ENCODE measurements around the gene ALDH1L1.
"Not testable (repeated sequence)": the region's sequence is repeated elsewhere in the genome, so short reads cannot be mapped to it uniquely, and the experiment has no call there.

Gene ALDH1L1

GRCh38 chr3:126102530-126102951 lies 77.8 kb downstream of the ALDH1L1 start:
- in situ Hi-C loops (cut with HindIII; ENCODE audit: low pct_ligation_motif_present, low pct_unique_long_range_greater_than_20kb, low sequenced_read_pairs): no loop called here
- no peak for DNase-seq

GRCh38 chr3:126102011-126102410 lies 78.4 kb downstream of the ALDH1L1 start:
- DNase-seq: no peak
- in situ Hi-C loops (cut with HindIII; ENCODE audit: low pct_ligation_motif_present, low pct_unique_long_range_greater_than_20kb, low sequenced_read_pairs): no loop called here

GRCh38 chr3:126101521-126101982 lies 78.8 kb downstream of the ALDH1L1 start:
- DNase-seq: no peak
- in situ Hi-C loops (cut with HindIII; ENCODE audit: low pct_ligation_motif_present, low pct_unique_long_range_greater_than_20kb, low sequenced_read_pairs): no loop called here

GRCh38 chr3:126100634-126101301 lies 79.6 kb downstream of the ALDH1L1 start:
- in situ Hi-C loops (cut with HindIII; ENCODE audit: low pct_ligation_motif_present, low pct_unique_long_range_greater_than_20kb, low sequenced_read_pairs): no loop called here
- DNase-seq: no peak

GRCh38 chr3:126100269-126100633 lies 80.1 kb downstream of the ALDH1L1 start:
- DNase-seq: no peak
- in situ Hi-C loops (cut with HindIII; ENCODE audit: low pct_ligation_motif_present, low pct_unique_long_range_greater_than_20kb, low sequenced_read_pairs): no loop called here

- in situ Hi-C loops (cut with HindIII; ENCODE audit: low pct_ligation_motif_present, low pct_unique_long_range_greater_than_20kb, low sequenced_read_pairs): no loop called here
- DNase-seq: no peak
These were observed 82.0 kb downstream of the ALDH1L1 start for GRCh38 chr3:126098391-126098858.

- in situ Hi-C loops (cut with HindIII; ENCODE audit: low pct_ligation_motif_present, low pct_unique_long_range_greater_than_20kb, low sequenced_read_pairs): no loop called here
These were observed 82.6 kb downstream of the ALDH1L1 start for GRCh38 chr3:126097801-126098200.

GRCh38 chr3:126096274-126096673 lies 84.1 kb downstream of the ALDH1L1 start:
- in situ Hi-C loops (cut with HindIII; ENCODE audit: low pct_ligation_motif_present, low pct_unique_long_range_greater_than_20kb, low sequenced_read_pairs); DNase-seq: not testable (repeated sequence)

More at GRCh38 chr3:126097801-126098200, 82.6 kb downstream of the ALDH1L1 start:
- DNase-seq: no peak

GRCh38 chr3:126092128-126092527 lies 88.3 kb downstream of the ALDH1L1 start:
- DNase-seq; in situ Hi-C loops (cut with HindIII; ENCODE audit: low pct_ligation_motif_present, low pct_unique_long_range_greater_than_20kb, low sequenced_read_pairs): not testable (repeated sequence)

- no peak for DNase-seq
- in situ Hi-C loops (cut with HindIII; ENCODE audit: low pct_ligation_motif_present, low pct_unique_long_range_greater_than_20kb, low sequenced_read_pairs): no loop called here
These were observed 92.7 kb downstream of the ALDH1L1 start for GRCh38 chr3:126087552-126088175.

GRCh38 chr3:126085841-126086240 lies 94.5 kb downstream of the ALDH1L1 start:
- no peak for DNase-seq
- in situ Hi-C loops (cut with HindIII; ENCODE audit: low pct_ligation_motif_present, low pct_unique_long_range_greater_than_20kb, low sequenced_read_pairs): no loop called here

- in situ Hi-C loops (cut with HindIII; ENCODE audit: low pct_ligation_motif_present, low pct_unique_long_range_greater_than_20kb, low sequenced_read_pairs): no loop called here
- DNase-seq: no peak
These were observed 95.1 kb downstream of the ALDH1L1 start for GRCh38 chr3:126085276-126085675.

- DNase-seq: no peak
- in situ Hi-C loops (cut with HindIII; ENCODE audit: low pct_ligation_motif_present, low pct_unique_long_range_greater_than_20kb, low sequenced_read_pairs): no loop called here
These were observed 95.6 kb downstream of the ALDH1L1 start for GRCh38 chr3:126084768-126085180.

- in situ Hi-C loops (cut with HindIII; ENCODE audit: low pct_ligation_motif_present, low pct_unique_long_range_greater_than_20kb, low sequenced_read_pairs): no loop called here
- peak; percentile 77 for DNase-seq
These were observed 96.2 kb downstream of the ALDH1L1 start, which contains the start of gene SLC41A3 for GRCh38 chr3:126083913-126084767. SLC41A3 (minus strand) TSS chr3:126084124; CDS start chr3:126068219, 15,905 bp downstream.

GRCh38 chr3:126083511-126083912 lies 96.9 kb downstream of the ALDH1L1 start:
- in situ Hi-C loops (cut with HindIII; ENCODE audit: low pct_ligation_motif_present, low pct_unique_long_range_greater_than_20kb, low sequenced_read_pairs): no loop called here
- peak; percentile 38 for DNase-seq

GRCh38 chr3:126083138-126083445 lies 97.3 kb downstream of the ALDH1L1 start:
- DNase-seq: no peak
- in situ Hi-C loops (cut with HindIII; ENCODE audit: low pct_ligation_motif_present, low pct_unique_long_range_greater_than_20kb, low sequenced_read_pairs): no loop called here

- in situ Hi-C loops (cut with HindIII; ENCODE audit: low pct_ligation_motif_present, low pct_unique_long_range_greater_than_20kb, low sequenced_read_pairs): no loop called here
- no peak for DNase-seq
These were observed 97.8 kb downstream of the ALDH1L1 start for GRCh38 chr3:126082362-126083137.

- in situ Hi-C loops (cut with HindIII; ENCODE audit: low pct_ligation_motif_present, low pct_unique_long_range_greater_than_20kb, low sequenced_read_pairs): no loop called here
- peak; percentile 88 for DNase-seq
These were observed 98.6 kb downstream of the ALDH1L1 start for GRCh38 chr3:126081618-126082361.
